ENCODE measurements around the gene ZCCHC7.
"Not testable (repeated sequence)": the region's sequence is repeated elsewhere in the genome, so short reads cannot be mapped to it uniquely, and the experiment has no call there.

DNA sequence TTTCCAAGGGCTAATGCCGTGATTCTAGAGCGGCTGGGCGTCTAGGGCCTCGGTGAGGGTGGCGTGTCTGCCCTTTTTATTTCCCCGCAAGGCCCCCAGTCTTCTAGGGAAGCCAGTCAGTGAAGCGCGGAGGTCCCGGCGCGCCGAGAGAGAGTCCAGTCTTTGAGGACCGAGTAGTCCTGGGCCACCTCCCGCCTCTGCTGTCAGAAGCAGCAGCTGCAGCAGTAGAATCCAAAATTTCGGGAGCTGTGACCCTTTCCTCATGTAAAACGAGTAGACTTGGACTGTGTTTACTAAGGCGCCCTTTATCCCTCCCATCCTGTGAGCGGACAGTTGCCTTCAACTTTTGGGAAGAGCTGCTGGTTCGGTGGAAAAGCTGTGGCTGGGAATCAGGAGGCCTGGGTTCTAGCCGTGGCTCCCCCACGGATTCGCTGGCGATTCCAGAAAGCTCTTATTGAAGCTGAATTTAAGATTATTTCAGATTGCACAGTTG, 515 bp downstream of the ZCCHC7 start:
- TF ChIP-seq EZH2 (IDR thresholded peaks at IDR 0.05; ENCODE audit: borderline replicate concordance, low read length); CTCF (conservative IDR thresholded peaks at IDR 0.05 in 1 of 2, IDR thresholded peaks at IDR 0.05 in 1 of 2; ENCODE audit: extremely low read depth in 1 of 2, insufficient read depth in 1 of 2, low read depth in 1 of 2, low read length in 2 of 2): not testable (repeated sequence)

Data from mammary epithelial cell (primary cell).